Coronary artery (tissue), 2 donors: ENCODE results near the gene EPOP.

Source experiments
- DNase-seq: peaks from one replicate; pipeline ENCODE4 v3.0.0-alpha.2; 2017; ENCODE audit warnings: low spot score
- H3K27ac ChIP-seq, 2 donors: fragments of 200-600 bp; sonication (generic); one replicate each; pipeline ENCODE4 v1.5.1; 2016 to 2019
- H3K4me3 ChIP-seq: fragments of 200-600 bp; sonication (generic); 2 replicates; pipeline ENCODE4 v1.5.1; 2016; ENCODE audit warnings: mild to moderate bottlenecking, moderate library complexity
- CTCF ChIP-seq: fragments of 200-600 bp; sonication (generic); IDR thresholded peaks from one replicate; pipeline ENCODE4 v1.5.1; 2019; ENCODE audit warnings: antibody characterized with exemption

Gene EPOP

GRCh38 chr17:38674749-38675615 is at the start of gene EPOP:
EPOP (minus strand) TSS chr17:38674957; CDS start chr17:38674495, 462 bp downstream.
- TF ChIP-seq CTCF: no peak
- Histone ChIP-seq H3K4me3 (peak within 1 kb of the TSS; percentile 74), H3K27ac (no peak within 1 kb of the TSS)
- peak; percentile 86 for DNase-seq

- H3K27ac ChIP-seq: peak overlapping the region in 1 of 2 donors; percentile 1
- H3K4me3 ChIP-seq: no peak overlapping the region
- no peak for TF ChIP-seq CTCF
- no peak for DNase-seq
Observed at GRCh38 chr17:38721802-38722201, 47.0 kb upstream of the EPOP start.

GRCh38 chr17:38720941-38721340 is 46.2 kb upstream of the EPOP start:
- no peak for TF ChIP-seq CTCF
- H3K27ac ChIP-seq: no peak overlapping the region
- no peak overlapping the region for H3K4me3 ChIP-seq
- DNase-seq: no peak

- DNase-seq: no peak
- Histone ChIP-seq H3K27ac (peak overlapping the region in 1 of 2 donors; percentile 22), H3K4me3 (no peak overlapping the region)
- TF ChIP-seq CTCF: no peak
Observed at GRCh38 chr17:38719943-38720641, 45.3 kb upstream of the EPOP start.

GRCh38 chr17:38719289-38719942 is 44.7 kb upstream of the EPOP start:
- Histone ChIP-seq H3K27ac (peak overlapping the region in 1 of 2 donors; percentile 13), H3K4me3 (no peak overlapping the region)
- no peak for DNase-seq
- TF ChIP-seq CTCF: no peak

- Histone ChIP-seq H3K4me3 (no peak overlapping the region), H3K27ac (no peak overlapping the region)
- no peak for DNase-seq
- no peak for TF ChIP-seq CTCF
Observed at GRCh38 chr17:38717139-38717745, 42.5 kb upstream of the EPOP start.
